HepG2 (cell line): ENCODE measurements around the gene ACAP3.

Experiments
- GABPA ChIP-seq, 2 experiments: IDR thresholded peaks; 2 replicates each; pipeline ENCODE4 v1.6.1; 2011 to 2016; ENCODE audit warnings: low read depth in 2 of 2, low read length in 1 of 2, missing biosample characterization in 1 of 2, missing genetic modification characterization in 1 of 2
- JUNB ChIP-seq: sonication (generic); formaldehyde crosslinking; IDR thresholded peaks from 2 replicates; pipeline ENCODE4 v1.8.0; 2022; ENCODE audit warnings: missing genetic modification reagents, mild to moderate bottlenecking, borderline replicate concordance
- NCOA1 ChIP-seq: sonication (generic); formaldehyde crosslinking; IDR thresholded peaks from 2 replicates; pipeline ENCODE4 v1.9.0; 2021; ENCODE audit warnings: missing genetic modification reagents
- NFATC3 ChIP-seq: sonication (generic); formaldehyde crosslinking; IDR thresholded peaks from 2 replicates; pipeline ENCODE4 v1.5.1; 2020; ENCODE audit warnings: mild to moderate bottlenecking, missing genetic modification reagents
- NFE2L2 ChIP-seq: fragments of 150-350 bp; IDR thresholded peaks from 2 replicates; pipeline ENCODE4 v1.6.1; 2014; ENCODE audit warnings: low read length
- NFIB ChIP-seq: sonication (generic); formaldehyde crosslinking; IDR thresholded peaks from 2 replicates; pipeline ENCODE4 v1.9.0; 2021; ENCODE audit warnings: missing genetic modification reagents, mild to moderate bottlenecking, borderline replicate concordance
- NKX3-1 ChIP-seq: sonication (generic); formaldehyde crosslinking; IDR thresholded peaks from 2 replicates; pipeline ENCODE4 v1.5.0; 2020; ENCODE audit warnings: missing genetic modification reagents
- TRIM24 ChIP-seq: sonication (generic); formaldehyde crosslinking; IDR thresholded peaks from 2 replicates; pipeline ENCODE4 v1.8.0; 2022; ENCODE audit warnings: mild to moderate bottlenecking, missing genetic modification reagents
- ZBTB1 ChIP-seq: sonication (generic); formaldehyde crosslinking; IDR thresholded peaks from 2 replicates; pipeline ENCODE4 v1.4.0; 2020; ENCODE audit warnings: missing genetic modification reagents, borderline replicate concordance
- ZNF670 ChIP-seq: sonication (generic); formaldehyde crosslinking; IDR thresholded peaks from 2 replicates; pipeline ENCODE4 v1.8.0; 2022; ENCODE audit warnings: mild to moderate bottlenecking, missing genetic modification reagents, borderline replicate concordance
- TF ChIP-seq, protein P1 (sequence below): sonication (generic); formaldehyde crosslinking; IDR thresholded peaks from 2 replicates; pipeline ENCODE4 v1.9.0; 2022; ENCODE audit warnings: missing genetic modification reagents, mild to moderate bottlenecking, borderline replicate concordance
- TF ChIP-seq, protein P2 (sequence below): sonication (generic); formaldehyde crosslinking; IDR thresholded peaks from 2 replicates; pipeline ENCODE4 v1.5.0; 2020; ENCODE audit warnings: mild to moderate bottlenecking, missing genetic modification reagents, moderate library complexity
- TF ChIP-seq, protein P3 (sequence below): sonication (generic); formaldehyde crosslinking; IDR thresholded peaks from 2 replicates; pipeline ENCODE4 v1.4.0; 2020; ENCODE audit warnings: missing genetic modification reagents

DNA sequence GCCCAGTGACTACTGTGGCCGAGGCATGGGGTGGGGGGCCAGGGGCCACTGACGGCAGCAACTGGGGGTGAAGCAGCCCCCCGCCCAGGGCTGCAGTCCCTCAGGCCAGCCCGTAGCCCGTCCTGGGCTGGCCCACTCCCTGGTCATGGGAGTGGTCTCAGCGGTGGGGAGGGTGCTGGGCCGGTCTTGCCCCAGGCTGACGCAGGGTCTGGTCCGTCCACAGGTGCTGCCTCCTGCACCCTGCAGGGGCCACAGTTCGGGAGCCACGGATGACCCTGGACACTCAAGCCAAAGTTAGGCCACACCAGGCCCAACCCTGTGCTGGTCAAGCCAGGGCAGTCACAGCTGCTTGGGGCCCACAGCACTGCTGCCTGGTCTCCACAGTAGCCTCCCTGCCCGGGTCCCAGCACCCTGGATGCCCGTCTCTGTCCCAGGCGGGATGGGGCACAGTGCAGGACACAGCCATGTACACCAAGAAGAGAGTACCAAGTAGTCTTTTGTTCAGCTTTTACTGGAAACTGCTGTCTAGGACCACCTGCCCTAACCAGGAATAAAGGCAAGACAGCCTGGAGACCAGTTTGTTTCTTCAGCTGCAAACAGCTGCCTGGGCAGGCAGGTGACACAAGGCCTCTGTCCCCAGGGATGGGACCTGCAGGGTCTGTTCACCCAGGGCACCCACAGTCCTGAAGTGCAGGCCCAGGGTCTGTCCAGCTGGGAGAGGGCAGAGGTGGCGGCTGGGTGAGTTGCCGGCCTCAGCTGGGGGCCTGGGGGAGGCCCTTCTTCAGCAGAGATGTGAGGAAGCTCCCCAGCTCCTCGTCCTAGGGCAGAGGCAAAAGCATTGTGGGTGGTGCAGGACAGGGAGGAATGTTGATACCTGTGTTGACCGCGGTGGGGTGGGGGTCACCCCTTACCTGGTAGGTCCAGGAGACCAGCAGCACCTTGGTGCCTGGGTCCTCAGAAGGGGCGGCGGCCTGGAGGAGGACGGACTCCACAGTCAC lies 3.7 kb upstream of the ACAP3 start:
- TF ChIP-seq ZBTB1 (CRISPR knock-in tag) = no peak
- TF ChIP-seq NKX3-1 (CRISPR knock-in tag) = no peak
- TF ChIP-seq TRIM24 = no peak
- TF ChIP-seq JUNB = no peak
- TF ChIP-seq, protein P1, sequence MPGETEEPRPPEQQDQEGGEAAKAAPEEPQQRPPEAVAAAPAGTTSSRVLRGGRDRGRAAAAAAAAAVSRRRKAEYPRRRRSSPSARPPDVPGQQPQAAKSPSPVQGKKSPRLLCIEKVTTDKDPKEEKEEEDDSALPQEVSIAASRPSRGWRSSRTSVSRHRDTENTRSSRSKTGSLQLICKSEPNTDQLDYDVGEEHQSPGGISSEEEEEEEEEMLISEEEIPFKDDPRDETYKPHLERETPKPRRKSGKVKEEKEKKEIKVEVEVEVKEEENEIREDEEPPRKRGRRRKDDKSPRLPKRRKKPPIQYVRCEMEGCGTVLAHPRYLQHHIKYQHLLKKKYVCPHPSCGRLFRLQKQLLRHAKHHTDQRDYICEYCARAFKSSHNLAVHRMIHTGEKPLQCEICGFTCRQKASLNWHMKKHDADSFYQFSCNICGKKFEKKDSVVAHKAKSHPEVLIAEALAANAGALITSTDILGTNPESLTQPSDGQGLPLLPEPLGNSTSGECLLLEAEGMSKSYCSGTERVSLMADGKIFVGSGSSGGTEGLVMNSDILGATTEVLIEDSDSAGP (CRISPR knock-in tag) = no peak
- TF ChIP-seq NFE2L2 = no peak
- TF ChIP-seq, protein P2, sequence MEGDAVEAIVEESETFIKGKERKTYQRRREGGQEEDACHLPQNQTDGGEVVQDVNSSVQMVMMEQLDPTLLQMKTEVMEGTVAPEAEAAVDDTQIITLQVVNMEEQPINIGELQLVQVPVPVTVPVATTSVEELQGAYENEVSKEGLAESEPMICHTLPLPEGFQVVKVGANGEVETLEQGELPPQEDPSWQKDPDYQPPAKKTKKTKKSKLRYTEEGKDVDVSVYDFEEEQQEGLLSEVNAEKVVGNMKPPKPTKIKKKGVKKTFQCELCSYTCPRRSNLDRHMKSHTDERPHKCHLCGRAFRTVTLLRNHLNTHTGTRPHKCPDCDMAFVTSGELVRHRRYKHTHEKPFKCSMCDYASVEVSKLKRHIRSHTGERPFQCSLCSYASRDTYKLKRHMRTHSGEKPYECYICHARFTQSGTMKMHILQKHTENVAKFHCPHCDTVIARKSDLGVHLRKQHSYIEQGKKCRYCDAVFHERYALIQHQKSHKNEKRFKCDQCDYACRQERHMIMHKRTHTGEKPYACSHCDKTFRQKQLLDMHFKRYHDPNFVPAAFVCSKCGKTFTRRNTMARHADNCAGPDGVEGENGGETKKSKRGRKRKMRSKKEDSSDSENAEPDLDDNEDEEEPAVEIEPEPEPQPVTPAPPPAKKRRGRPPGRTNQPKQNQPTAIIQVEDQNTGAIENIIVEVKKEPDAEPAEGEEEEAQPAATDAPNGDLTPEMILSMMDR (CRISPR knock-in tag) = no peak
- no peak for TF ChIP-seq NFATC3
- TF ChIP-seq ZNF670 = no peak
- no peak for TF ChIP-seq NFIB (CRISPR knock-in tag)
- TF ChIP-seq, protein P3, sequence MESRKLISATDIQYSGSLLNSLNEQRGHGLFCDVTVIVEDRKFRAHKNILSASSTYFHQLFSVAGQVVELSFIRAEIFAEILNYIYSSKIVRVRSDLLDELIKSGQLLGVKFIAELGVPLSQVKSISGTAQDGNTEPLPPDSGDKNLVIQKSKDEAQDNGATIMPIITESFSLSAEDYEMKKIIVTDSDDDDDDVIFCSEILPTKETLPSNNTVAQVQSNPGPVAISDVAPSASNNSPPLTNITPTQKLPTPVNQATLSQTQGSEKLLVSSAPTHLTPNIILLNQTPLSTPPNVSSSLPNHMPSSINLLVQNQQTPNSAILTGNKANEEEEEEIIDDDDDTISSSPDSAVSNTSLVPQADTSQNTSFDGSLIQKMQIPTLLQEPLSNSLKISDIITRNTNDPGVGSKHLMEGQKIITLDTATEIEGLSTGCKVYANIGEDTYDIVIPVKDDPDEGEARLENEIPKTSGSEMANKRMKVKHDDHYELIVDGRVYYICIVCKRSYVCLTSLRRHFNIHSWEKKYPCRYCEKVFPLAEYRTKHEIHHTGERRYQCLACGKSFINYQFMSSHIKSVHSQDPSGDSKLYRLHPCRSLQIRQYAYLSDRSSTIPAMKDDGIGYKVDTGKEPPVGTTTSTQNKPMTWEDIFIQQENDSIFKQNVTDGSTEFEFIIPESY (CRISPR knock-in tag) = no peak
- TF ChIP-seq NCOA1 = no peak
- no peak for TF ChIP-seq GABPA (IDR thresholded peaks at IDR 0.05; ENCODE audit: low read depth, low read length)
- TF ChIP-seq GABPA (CRISPR knock-in tag; IDR thresholded peaks at IDR 0.05; ENCODE audit: low read depth) = no peak
